Body of pancreas (tissue), 4 donors: ENCODE data around the gene TEAD4. TPM values are rescaled to one million over a fixed set of nuclear protein-coding genes. Genes with fewer than 3 reads are reported as not detected.

Experiments used
- ATAC-seq: fragments of 150-250 bp; one replicate; pipeline ENCODE4 v1.9.1; 2016
- DNase-seq, 4 donors: peaks; one replicate each; pipeline ENCODE4 v3.0.0-alpha.2; 2019
- H3K27ac ChIP-seq, 4 donors: fragments of 200-600 bp; sonication (generic); 1 replicate in 3 of 4; 2 replicates in 1 of 4; pipeline versions ENCODE4 v1.5.1 to v1.6.1; 2016 to 2019; ENCODE audit warnings: mild to moderate bottlenecking in 1 of 4, mixed read lengths in 1 of 4, moderate library complexity in 1 of 4
- H3K27me3 ChIP-seq, 2 donors: fragments of 200-600 bp; sonication (generic); one replicate each; pipeline ENCODE4 v1.6.0; 2016; ENCODE audit warnings: mild to moderate bottlenecking in 1 of 2
- H3K36me3 ChIP-seq, 2 donors: fragments of 200-600 bp; sonication (generic); replicated peaks in 1 of 2; 2 replicates each; pipeline ENCODE4 v1.5.1; 2016; ENCODE audit warnings: low read depth in 2 of 2; ENCODE audit not compliant: insufficient read depth in 1 of 2
- H3K4me1 ChIP-seq: fragments of 200-600 bp; sonication (generic); one replicate; pipeline ENCODE4 v1.6.0; 2016
- H3K4me3 ChIP-seq, 2 donors: fragments of 200-600 bp; sonication (generic); 1 replicate in 1 of 2; 2 replicates in 1 of 2; pipeline ENCODE4 v1.5.1; 2016 to 2019
- H3K9me3 ChIP-seq, 3 donors: fragments of 200-600 bp; sonication (generic); 1 replicate in 2 of 3; 2 replicates in 1 of 3; pipeline ENCODE4 v1.5.1; 2016
- POLR2A ChIP-seq, 3 donors: fragments of 450-650 bp; IDR thresholded peaks; one replicate each; pipeline ENCODE4 v1.6.1; 2016; ENCODE audit warnings: antibody characterized with exemption in 3 of 3, mild to moderate bottlenecking in 2 of 3
- WGBS, 2 donors: methylation state at CpG; one replicate each; pipeline ENCODE4 v1.1.5; 2017; 5-methylcytosine and 5-hydroxymethylcytosine counted together
- intact Hi-C: fragments of 100-400 bp; cut with DNase I; formaldehyde crosslinking; loops from one replicate; pipeline ENCODE4 v1.15.1; 2023
- total RNA-seq, 2 donors: library from RNA; depleted of rRNA; stranded (reverse); fragments of >200 nt; gene quantifications; one replicate each; pipeline ENCODE4 v1.1.0, GENCODE V29; 2016
- TF ChIP-seq, protein P1 (sequence below), 7 experiments: fragments of 450-650 bp in 4 of 7; fragments of 200-600 bp in 3 of 7; sonication (generic) in 3 of 7; IDR thresholded peaks; one replicate each; pipeline ENCODE4 v1.5.1; 2016 to 2019; ENCODE audit warnings: antibody characterized with exemption in 7 of 7

Gene TEAD4
- total RNA-seq, 2 donors from 2014 or later, result 25.1 to 28.5 TPM

DNA sequence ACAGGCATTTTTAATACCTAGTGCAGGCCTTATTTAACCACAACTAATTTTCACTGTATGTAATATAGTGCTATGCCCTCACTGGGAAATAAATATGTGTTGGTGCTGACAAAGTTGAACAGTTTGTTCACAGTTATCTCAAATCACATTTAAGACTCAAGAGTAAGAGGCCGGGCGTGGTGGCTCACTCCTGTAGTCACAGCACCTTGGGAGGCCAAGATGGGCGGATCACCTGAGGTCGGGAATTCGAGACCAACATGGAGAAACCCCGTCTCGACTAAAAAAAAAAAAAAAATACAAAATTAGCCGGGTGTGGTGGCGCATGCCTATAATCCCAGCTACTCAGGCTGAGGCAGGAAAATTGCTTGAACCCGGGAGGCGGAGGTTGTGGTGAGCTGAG, 22.9 kb upstream of the TEAD4 start:
- WGBS, 2 donors, result 92 to 95% methylated on average over 9 to 11 of the region's 11 CpGs
- no peak overlapping the region for H3K4me3 ChIP-seq
- ATAC-seq, result no peak
- no peaks in the 10 kb centered on the region for H3K4me1 ChIP-seq
- TF ChIP-seq, protein P1, sequence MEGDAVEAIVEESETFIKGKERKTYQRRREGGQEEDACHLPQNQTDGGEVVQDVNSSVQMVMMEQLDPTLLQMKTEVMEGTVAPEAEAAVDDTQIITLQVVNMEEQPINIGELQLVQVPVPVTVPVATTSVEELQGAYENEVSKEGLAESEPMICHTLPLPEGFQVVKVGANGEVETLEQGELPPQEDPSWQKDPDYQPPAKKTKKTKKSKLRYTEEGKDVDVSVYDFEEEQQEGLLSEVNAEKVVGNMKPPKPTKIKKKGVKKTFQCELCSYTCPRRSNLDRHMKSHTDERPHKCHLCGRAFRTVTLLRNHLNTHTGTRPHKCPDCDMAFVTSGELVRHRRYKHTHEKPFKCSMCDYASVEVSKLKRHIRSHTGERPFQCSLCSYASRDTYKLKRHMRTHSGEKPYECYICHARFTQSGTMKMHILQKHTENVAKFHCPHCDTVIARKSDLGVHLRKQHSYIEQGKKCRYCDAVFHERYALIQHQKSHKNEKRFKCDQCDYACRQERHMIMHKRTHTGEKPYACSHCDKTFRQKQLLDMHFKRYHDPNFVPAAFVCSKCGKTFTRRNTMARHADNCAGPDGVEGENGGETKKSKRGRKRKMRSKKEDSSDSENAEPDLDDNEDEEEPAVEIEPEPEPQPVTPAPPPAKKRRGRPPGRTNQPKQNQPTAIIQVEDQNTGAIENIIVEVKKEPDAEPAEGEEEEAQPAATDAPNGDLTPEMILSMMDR (IDR thresholded peaks at IDR 0.05), result no peak
- TF ChIP-seq POLR2A (IDR thresholded peaks at IDR 0.05), result no peak
- H3K27ac ChIP-seq, result no peak overlapping the region
- H3K9me3 ChIP-seq, result no peaks in the 10 kb centered on the region
- DNase-seq, result no peak
- intact Hi-C loops, result no loop called here
- H3K36me3 ChIP-seq, result peaks cover 0 to 19% of the 10 kb centered on the region in 2 donors
- no peaks in the 10 kb centered on the region for H3K27me3 ChIP-seq

DNA sequence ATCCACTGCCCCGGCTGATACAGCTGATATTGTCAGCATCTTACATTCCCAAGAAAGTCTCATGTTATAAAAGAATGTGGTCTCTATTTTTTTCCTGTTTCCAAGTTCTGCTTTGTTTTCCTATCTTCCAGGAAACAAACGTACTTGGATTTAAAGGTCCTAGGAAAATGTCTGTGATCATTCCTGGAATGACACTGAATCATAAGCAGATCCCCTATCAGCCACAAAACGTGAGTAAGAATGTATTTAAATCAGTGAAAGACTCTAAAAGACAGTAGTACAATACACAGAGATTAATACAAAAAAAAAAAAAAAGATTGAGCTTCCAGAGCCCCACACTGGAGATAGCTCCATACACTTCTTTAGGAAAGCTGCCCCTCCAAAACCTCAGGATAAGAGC, 21.7 kb upstream of the TEAD4 start:
- no peak for TF ChIP-seq POLR2A (IDR thresholded peaks at IDR 0.05)
- TF ChIP-seq, protein P1 (IDR thresholded peaks at IDR 0.05), result no peak
- DNase-seq (no peak), ATAC-seq (no peak)
- H3K4me1 ChIP-seq, result no peaks in the 10 kb centered on the region
- intact Hi-C loops, result no loop called here
- no peak overlapping the region for H3K4me3 ChIP-seq
- 72 to 81% methylated on average over 3 of the region's 3 CpGs for WGBS, 2 donors
- H3K9me3 ChIP-seq, result no peaks in the 10 kb centered on the region
- H3K36me3 ChIP-seq, result peaks cover 0 to 15% of the 10 kb centered on the region in 2 donors
- H3K27ac ChIP-seq, result no peak overlapping the region
- no peaks in the 10 kb centered on the region for H3K27me3 ChIP-seq

- peaks cover 3% of the 10 kb centered on the region for H3K4me1 ChIP-seq
Observed at GRCh38 chr12:2939191-2939590, 20.0 kb upstream of the TEAD4 start.

GRCh38 chr12:2940564-2940963, 18.6 kb upstream of the TEAD4 start:
- no peaks in the 10 kb centered on the region for H3K9me3 ChIP-seq
- DNase-seq, result no peak
- no peak for ATAC-seq
- peaks cover 0 to 8% of the 10 kb centered on the region in 2 donors for H3K36me3 ChIP-seq
- H3K27ac ChIP-seq, result no peak overlapping the region
- intact Hi-C loops, result no loop called here
- WGBS, 2 donors, result 63 to 78% methylated on average over 8 to 10 of the region's 10 CpGs
- no peaks in the 10 kb centered on the region for H3K27me3 ChIP-seq
- TF ChIP-seq POLR2A (IDR thresholded peaks at IDR 0.05), result no peak
- TF ChIP-seq, protein P1 (IDR thresholded peaks at IDR 0.05), result no peak
- peaks cover 9% of the 10 kb centered on the region for H3K4me1 ChIP-seq
- no peak overlapping the region for H3K4me3 ChIP-seq

More at GRCh38 chr12:2939191-2939590, 20.0 kb upstream of the TEAD4 start:
- TF ChIP-seq, protein P1 (IDR thresholded peaks at IDR 0.05), result no peak
- no peak for TF ChIP-seq POLR2A (IDR thresholded peaks at IDR 0.05)
- intact Hi-C loops, result no loop called here
- H3K27ac ChIP-seq, result no peak overlapping the region
- no peak for ATAC-seq
- no peak overlapping the region for H3K4me3 ChIP-seq
- peaks cover 0 to 11% of the 10 kb centered on the region in 2 donors for H3K36me3 ChIP-seq
- no peak for DNase-seq
- WGBS, 2 donors, result 88 to 91% methylated on average over 2 to 5 of the region's 5 CpGs
- H3K27me3 ChIP-seq, result no peaks in the 10 kb centered on the region
- no peaks in the 10 kb centered on the region for H3K9me3 ChIP-seq

DNA sequence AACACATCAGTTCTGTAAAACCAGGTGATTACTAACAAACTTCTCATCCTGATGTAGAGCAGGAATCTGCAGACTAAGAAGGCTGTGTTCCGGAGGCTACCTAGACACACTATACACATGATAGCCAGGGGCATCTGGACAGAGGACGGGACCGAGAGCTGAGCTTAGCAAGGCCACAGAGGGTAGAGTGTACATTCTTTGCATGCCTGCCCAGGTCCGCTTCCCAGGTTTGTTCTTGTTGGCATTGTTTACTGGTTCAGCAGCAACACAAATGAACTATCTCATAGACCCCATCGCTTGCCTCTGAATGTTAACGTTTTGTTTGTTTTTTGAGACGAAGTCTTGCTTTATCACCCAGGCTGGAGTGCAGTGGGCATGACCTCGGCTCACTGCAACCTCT, 17.7 kb upstream of the TEAD4 start:
- Histone ChIP-seq H3K9me3 (no peaks in the 10 kb centered on the region), H3K27me3 (no peaks in the 10 kb centered on the region), H3K4me1 (peaks cover 9% of the 10 kb centered on the region), H3K27ac (no peak overlapping the region), H3K36me3 (peaks cover 0 to 8% of the 10 kb centered on the region in 2 donors), H3K4me3 (no peak overlapping the region)
- intact Hi-C loops, result no loop called here
- no peak for DNase-seq
- no peak for ATAC-seq
- WGBS, 2 donors, result 70 to 76% methylated on average over 8 of the region's 8 CpGs
- TF ChIP-seq POLR2A (IDR thresholded peaks at IDR 0.05), result no peak
- TF ChIP-seq, protein P1 (IDR thresholded peaks at IDR 0.05), result no peak
